HEK293T (cell line): ENCODE data around the gene WSB1.

Experiments
- BHLHE40 ChIP-seq: fragments of 450-650 bp; IDR thresholded peaks from 2 replicates; pipeline ENCODE4 v1.6.1; 2016; ENCODE audit warnings: mild to moderate bottlenecking, moderate library complexity, borderline replicate concordance
- CTBP1 ChIP-seq: fragments of 450-650 bp; IDR thresholded peaks from 2 replicates; pipeline ENCODE4 v1.6.1; 2016; ENCODE audit warnings: borderline replicate concordance
- ELF4 ChIP-seq: fragments of 450-650 bp; IDR thresholded peaks from 2 replicates; pipeline ENCODE4 v1.6.1; 2017; ENCODE audit warnings: antibody characterized with exemption
- HDGF ChIP-seq: fragments of 450-650 bp; IDR thresholded peaks from 2 replicates; pipeline ENCODE4 v1.6.1; 2017; ENCODE audit warnings: antibody characterized with exemption, borderline replicate concordance
- PKNOX1 ChIP-seq: fragments of 450-650 bp; IDR thresholded peaks from 2 replicates; pipeline ENCODE4 v1.6.1; 2016
- SUZ12 ChIP-seq: fragments of 450-650 bp; IDR thresholded peaks from 2 replicates; pipeline ENCODE4 v1.6.1; 2016; ENCODE audit warnings: mild to moderate bottlenecking
- ZNF384 ChIP-seq: fragments of 450-650 bp; IDR thresholded peaks from 2 replicates; pipeline ENCODE4 v1.6.1; 2016

GRCh38 chr17:27336184-27336583, 42.3 kb downstream of the WSB1 start:
- TF ChIP-seq CTBP1 (no peak), SUZ12 (no peak), HDGF (no peak), PKNOX1 (no peak), ELF4 (no peak), BHLHE40 (no peak), ZNF384 (no peak)
